AG09319 (cell line): ENCODE results near the gene DNAI2.

Experiments
- DNase-seq: peaks from one replicate; pipeline ENCODE4 v3.0.0-alpha.2; 2010; ENCODE audit warnings: low read depth; ENCODE audit errors: extremely low read depth
- TF ChIP-seq, protein P1 (sequence below): IDR thresholded peaks from 2 replicates; pipeline ENCODE4 v1.5.1; 2011; ENCODE audit warnings: low read depth, mild to moderate bottlenecking, inconsistent platforms, low read length, moderate library complexity

Gene DNAI2

DNA sequence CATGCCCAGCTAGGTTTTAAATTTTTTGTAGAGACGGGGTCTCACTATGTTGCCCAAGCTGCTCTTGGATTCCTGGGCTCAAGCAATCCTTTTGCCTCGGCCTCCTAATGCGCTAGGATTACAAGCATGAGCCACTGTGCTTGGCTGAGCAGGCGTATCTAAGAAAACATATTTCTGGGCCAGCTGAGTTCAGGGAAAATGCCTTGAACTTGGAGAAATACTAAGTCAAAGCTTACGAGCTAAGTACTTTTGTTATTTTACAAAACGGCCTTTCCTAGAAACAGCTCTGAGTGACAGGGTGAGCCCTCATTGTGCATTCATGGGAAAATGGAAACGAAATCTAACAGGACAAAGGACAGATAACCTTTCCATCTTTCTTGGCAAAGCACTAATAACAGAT is 24.7 kb downstream of the DNAI2 start:
- DNase-seq: no peak
- TF ChIP-seq, protein P1, sequence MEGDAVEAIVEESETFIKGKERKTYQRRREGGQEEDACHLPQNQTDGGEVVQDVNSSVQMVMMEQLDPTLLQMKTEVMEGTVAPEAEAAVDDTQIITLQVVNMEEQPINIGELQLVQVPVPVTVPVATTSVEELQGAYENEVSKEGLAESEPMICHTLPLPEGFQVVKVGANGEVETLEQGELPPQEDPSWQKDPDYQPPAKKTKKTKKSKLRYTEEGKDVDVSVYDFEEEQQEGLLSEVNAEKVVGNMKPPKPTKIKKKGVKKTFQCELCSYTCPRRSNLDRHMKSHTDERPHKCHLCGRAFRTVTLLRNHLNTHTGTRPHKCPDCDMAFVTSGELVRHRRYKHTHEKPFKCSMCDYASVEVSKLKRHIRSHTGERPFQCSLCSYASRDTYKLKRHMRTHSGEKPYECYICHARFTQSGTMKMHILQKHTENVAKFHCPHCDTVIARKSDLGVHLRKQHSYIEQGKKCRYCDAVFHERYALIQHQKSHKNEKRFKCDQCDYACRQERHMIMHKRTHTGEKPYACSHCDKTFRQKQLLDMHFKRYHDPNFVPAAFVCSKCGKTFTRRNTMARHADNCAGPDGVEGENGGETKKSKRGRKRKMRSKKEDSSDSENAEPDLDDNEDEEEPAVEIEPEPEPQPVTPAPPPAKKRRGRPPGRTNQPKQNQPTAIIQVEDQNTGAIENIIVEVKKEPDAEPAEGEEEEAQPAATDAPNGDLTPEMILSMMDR: no peak

DNA sequence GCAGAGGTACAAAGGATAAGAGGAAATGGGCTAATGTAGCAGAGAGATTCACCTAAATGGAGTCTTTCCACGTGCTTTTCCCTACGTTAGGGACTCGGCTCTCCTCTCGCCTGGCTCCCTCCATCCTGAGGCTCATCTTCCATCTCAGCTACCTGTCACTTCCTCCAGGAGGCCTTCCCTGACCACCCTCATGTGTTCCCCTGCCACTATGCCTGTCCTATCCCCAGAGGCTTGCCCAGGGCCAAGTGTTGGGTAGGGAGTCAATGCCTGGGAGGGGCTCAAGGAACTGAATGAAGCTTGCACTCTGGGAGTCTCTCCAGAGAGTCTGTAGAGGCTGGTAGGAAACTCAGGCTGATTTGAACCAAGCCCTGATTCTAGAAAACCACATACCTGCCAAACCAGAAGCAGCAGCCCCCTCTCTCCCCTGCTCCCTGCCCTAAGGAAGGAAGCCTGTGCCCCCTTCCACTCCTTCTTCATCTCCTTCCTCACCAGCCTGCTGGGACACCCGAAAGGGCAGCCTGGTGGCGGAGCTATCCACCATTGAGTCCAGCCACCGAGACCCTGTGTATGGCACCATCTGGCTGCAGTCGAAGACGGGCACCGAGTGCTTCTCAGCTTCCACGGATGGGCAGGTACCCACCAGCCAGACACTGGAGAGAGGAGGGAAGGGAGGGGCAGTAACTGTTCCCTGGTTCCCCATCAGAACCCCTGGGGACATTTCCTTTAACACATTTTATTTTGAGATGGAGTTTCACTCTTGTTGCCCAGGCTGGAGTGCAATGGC is 25.4 kb downstream of the DNAI2 start:
- TF ChIP-seq, protein P1: no peak
- no peak for DNase-seq

DNA sequence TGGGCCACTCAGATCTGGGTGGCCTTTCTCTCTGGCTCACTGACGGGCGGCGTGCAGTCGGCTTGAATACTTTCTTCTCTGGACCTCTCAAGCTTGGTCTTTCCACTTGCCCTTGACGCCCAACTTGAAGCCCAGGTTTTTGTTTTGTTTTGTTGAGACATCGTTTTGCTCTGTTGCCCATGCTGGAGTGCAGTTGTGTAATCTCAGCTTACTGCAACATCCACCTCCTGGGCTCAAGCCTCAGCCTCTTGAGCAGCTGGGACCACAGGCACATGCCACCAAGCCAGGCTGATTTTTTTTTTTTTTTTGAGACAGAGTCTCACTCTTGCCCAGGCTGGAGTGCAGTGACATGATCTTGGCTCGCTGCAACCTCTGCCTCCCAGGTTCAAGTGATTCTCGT is 29.3 kb downstream of the DNAI2 start:
- TF ChIP-seq, protein P1: no peak
- no peak for DNase-seq

DNA sequence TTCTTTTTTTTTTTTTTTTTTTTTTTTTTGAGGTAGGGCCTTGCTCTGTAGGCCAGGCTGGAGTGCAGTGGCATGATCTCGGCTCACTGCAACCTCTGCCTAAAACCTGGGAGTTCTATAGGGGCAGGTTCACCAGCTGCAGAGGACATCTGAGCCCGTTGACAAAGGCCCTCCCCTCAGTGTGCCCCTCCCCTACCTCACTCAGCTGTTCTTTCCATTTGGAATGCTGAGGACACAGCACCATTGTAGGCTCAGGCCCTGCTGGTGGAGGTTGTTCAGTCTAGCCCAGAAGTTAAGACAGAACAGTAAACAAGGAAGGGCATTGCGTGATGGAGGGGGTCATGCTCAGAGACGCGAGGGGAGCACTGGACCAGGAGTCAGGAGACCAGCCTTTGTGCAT is 30.1 kb downstream of the DNAI2 start:
- TF ChIP-seq, protein P1: no peak
- no peak for DNase-seq

DNA sequence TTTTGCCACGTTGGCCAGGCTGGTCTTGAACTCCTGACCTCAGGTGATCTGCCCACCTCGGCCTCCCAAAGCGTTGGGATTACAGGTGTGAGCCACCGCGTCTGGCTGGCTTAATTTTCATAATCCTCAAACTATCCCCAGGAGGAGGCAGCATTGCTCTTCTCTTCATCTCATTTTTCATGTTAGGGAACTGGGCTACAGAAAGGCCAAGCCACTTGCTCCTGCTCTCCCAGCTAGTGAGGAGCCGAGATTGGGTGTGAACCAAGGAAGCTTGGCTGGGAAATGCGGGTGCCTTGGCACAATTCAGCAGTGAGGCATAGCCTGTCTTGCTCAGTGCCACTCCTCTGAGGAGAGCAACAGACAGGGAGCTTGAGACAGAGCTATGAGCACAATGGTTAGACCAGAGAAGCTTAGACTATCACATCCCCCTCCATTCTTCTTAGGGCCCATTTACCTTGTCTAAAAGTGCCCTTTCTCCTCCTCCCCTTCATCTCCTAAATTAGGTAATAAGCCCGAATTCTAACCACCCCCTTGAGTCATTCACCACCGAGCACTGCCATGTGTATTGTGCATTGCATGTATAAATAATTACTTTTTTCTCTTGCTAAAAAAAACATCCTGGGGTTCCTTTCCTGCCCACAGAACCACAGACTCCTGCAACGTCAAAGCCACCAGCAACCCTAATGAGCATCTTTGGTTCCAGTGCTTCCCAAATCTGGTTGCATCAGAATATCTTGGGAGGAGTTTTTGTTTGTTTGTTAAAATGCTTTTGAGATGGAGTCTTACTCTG is 32.0 kb downstream of the DNAI2 start:
- no peak for DNase-seq
- TF ChIP-seq, protein P1: no peak

DNA sequence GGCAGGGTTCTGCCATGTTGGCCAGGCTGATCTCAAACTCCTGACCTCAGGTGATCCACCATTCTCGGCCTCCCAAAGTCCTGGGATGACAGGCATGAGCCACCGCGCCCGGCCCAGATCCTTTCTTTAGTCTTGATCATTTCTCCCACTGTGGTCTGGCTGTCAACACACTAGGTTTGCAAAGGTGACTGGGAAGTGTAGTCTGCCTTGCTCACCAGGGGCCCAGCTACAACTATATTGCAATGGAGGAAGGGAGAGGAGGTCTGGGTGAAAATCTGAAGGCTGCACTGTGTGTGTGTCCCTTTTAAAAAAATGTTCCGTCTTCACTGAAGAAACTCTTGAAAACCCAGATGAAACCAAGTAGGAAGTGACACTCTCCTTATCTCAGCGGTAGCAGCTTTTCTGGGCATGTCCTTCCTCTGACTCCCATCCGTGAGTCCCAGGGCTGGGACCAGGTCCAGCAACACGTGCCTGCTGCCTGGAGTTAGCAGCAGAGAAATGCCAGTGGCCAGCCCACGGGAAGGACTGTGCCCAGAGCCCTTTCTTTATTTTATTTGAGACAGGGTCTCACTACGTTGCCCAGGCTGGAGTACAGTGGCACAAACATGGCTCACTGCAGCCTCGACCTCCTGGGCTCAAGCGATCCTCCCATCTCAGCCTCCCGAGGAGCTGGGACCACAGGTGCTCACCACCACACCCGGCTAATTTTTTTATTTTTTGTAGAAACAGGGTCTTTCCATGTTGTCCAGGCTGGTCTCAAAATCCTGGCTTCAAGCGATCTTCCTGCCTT is 34.1 kb downstream of the DNAI2 start:
- no peak for DNase-seq
- TF ChIP-seq, protein P1: no peak
